Activated CD8-positive, alpha-beta memory T cell treated with anti-CD3 and anti-CD28 coated beads for 48 hours (primary cell): ENCODE measurements around the gene USP20.
"Not testable (repeated sequence)": the region's sequence is repeated elsewhere in the genome, so short reads cannot be mapped to it uniquely, and the experiment has no call there.

Experiments
- DNase-seq, 3 experiments: peaks; one replicate each; pipeline ENCODE4 v3.0.0-alpha.2; 2020; ENCODE audit warnings: low read depth in 2 of 3, low spot score in 2 of 3

USP20 gene

GRCh38 chr9:129835128-129835859, at the start of gene USP20, which contains the start of gene C9orf78:
TSS of gene USP20 (plus strand) at chr9:129835458. CDS start at chr9:129852556, 17,098 bp downstream.
TSS of gene C9orf78 (minus strand) at chr9:129835275. CDS start at chr9:129835221, 54 bp downstream.
- DNase-seq = peak; percentile 87 to 94 (median 87)

DNA sequence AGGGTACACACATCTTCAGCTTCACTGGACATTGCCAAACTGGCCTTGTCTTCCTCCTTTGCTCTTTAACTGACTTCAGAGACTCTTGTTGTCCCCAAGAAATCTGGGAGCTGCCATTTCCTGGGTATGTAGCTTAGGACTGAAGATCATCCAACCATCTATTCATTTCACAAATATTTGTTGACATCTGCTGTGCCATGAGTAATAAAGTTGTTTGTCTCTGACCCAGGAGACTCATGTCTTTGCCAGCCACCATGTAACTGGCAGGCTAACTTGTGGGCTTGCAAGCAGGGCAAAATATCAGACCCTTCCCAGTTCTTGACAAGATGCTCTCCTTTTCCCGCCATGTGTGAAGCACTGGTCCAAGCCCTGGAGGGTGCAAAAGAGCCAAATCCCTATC, 49.4 kb upstream of the USP20 start:
- DNase-seq = no peak

DNA sequence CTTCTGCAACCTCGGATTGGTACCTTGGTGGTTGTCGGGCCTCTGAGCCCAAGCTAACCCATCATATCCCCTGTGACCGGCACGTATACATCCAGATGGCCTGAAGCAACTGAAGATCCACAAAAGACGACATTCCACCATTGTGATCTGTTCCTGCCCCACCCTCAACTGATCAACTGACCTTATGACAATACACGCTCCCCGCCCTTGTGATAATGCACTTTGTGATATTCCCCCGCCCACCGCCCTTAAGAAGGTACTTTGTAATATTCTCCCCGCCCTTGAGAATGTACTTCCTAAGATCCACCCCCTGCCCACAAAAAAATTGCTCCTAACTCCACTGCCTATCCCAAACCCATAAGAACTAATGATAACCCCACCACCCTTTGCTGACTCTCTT, 48.8 kb upstream of the USP20 start:
- no peak for DNase-seq

DNA sequence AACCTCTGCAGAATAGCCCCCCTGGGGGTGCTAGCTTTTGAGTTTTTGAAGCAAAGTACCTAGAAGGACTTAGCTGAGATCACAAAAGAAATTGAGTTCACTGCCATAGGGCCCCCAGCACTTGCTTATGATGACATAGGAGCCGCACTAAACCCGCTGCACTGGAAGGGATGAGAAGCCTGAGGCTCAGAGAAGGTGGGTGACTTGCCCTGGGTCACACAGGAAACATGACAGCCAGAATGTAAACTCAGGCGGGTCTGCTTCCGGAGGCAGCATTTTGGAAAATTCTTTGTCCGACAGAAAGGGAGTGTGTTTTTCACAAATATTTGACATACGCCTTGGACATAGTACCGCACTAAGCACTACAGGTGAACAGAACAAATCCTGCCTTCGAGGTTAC, 40.7 kb upstream of the USP20 start:
- DNase-seq = no peak

- not testable (repeated sequence) for DNase-seq
Measured at GRCh38 chr9:129796029-129796428, 39.2 kb upstream of the USP20 start.

DNA sequence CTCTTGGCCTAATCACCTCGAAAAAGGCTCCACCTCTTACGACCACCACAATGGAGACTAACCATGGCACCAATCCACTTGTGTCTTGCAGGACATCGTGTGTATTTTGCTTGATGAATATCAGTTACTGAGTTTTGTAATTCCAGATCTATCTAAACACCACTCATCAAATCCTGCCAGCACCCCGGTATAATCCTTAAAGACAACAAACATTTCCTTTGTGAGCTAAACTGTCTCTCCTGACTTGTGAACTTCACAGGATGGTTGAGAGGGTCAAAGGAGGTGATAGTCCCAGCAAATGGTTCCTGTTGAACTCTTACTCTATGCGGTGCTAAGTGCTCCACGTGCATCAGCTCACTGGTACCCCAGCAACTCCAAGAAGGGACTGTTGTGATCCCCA, 36.3 kb upstream of the USP20 start:
- no peak for DNase-seq

DNA sequence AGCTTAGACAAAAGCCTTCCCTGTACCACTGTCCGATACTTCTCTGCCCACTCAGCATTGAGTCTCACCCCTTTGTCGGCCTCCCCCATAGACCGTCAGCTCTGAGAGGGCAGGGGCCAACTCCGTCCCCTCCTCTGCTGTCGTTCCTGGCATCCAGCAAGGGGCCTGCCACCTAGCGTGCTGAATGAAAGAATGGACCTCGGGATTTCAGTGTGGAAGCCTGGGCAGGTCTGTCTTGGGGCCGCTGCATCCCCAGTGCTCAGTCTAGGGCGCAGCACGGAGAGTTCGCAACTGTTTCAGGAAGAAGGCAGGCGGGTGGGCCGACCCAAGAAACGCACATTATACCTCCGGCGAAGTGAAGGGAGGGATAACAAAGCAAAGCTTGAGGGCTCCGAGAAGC, 33.8 kb upstream of the USP20 start:
- no peak for DNase-seq

- DNase-seq = peak; percentile 87 to 94 (median 89)
Measured at GRCh38 chr9:129802833-129803675, 32.2 kb upstream of the USP20 start, which contains the start of gene TOR1B. TSS of gene TOR1B (plus strand) at chr9:129803184. CDS start at chr9:129803213, 29 bp downstream.

GRCh38 chr9:129803676-129804060, 31.6 kb upstream of the USP20 start:
- no peak for DNase-seq

DNA sequence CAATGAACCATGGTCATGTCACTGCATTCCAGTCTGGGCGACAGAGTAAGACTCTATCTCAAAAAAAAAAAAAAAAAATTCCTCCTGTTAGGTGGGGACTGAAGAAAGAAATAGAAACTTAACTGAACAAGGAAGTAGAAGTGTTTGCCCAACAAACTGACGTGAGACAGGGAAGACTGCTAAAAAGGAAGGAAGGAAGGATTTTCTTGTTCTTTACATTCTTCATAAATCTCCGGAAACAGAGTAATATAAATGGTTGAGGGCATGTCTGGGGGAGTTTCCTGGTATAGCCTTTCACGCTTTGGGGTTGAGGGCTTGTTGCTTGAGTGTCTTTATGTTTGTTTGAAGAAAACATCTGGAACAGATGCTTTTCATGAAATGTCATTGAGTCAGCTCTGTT, 29.2 kb upstream of the USP20 start:
- no peak for DNase-seq

- no peak for DNase-seq
Measured at GRCh38 chr9:129809346-129809745, 25.9 kb upstream of the USP20 start.

DNA sequence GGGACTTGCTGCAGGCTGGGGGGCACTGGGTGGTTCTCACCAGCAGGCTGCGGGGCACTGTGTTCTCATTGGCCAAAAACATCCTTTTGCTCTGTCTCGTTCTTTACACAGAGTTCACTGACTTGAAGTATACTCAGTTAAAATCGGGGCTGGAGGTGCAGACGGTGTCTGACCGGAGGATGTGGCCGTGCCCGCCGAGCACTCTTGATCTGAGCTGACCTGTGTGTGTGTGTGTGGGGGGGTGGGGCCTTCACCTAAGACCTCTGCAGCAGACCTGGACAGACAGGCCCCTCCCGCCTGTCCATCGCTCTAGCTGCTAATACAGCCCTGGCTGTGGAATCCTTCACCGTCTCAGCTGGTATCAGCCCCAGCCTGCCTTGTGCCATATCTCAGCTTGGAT, 25.1 kb upstream of the USP20 start:
- DNase-seq = no peak

- DNase-seq = no peak
Measured at GRCh38 chr9:129810788-129811187, 24.5 kb upstream of the USP20 start.

GRCh38 chr9:129811967-129812363, 23.3 kb upstream of the USP20 start:
- no peak for DNase-seq

DNA sequence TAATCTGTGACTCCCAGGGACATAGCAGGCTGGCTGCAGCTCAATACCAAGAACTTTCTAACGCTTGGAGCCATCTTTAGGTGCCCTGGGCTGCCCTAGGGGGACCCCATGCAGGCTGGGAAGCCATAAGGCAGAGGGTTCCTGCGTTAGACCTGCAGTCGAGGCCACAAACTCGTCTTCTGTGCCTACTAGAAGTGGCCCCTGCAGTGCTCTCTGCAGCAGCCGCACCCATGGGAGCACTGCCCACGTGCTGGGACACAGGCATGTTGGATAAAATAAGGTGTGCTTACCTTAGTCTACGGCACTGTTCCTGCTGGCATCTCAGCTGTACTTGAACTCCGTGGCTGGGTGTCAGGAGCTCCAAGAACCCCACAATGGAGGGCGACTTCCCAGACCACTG, 22.9 kb upstream of the USP20 start:
- no peak for DNase-seq

GRCh38 chr9:129813661-129814060, 21.6 kb upstream of the USP20 start:
- DNase-seq = no peak

GRCh38 chr9:129814432-129815223, 20.6 kb upstream of the USP20 start:
- DNase-seq = no peak

DNA sequence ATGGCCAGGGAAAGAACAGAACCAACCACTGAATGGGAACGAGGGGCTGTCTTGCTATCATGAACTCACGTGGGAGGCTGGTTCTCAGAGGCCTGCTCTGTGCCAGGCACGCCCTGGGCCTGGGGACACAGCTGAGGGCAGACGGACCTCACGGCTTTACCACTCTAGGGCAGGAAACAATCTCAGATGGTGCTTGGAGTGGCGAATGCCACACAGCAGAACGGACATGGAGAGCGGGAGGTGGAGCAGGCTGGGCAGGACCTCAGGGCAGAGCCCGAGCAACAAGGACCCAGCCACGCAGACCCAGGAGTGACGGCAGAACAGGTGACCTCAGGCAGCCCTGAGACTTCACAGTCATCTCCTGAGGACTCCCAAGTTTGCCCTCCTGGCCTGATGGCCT, 20.0 kb upstream of the USP20 start:
- no peak for DNase-seq

DNA sequence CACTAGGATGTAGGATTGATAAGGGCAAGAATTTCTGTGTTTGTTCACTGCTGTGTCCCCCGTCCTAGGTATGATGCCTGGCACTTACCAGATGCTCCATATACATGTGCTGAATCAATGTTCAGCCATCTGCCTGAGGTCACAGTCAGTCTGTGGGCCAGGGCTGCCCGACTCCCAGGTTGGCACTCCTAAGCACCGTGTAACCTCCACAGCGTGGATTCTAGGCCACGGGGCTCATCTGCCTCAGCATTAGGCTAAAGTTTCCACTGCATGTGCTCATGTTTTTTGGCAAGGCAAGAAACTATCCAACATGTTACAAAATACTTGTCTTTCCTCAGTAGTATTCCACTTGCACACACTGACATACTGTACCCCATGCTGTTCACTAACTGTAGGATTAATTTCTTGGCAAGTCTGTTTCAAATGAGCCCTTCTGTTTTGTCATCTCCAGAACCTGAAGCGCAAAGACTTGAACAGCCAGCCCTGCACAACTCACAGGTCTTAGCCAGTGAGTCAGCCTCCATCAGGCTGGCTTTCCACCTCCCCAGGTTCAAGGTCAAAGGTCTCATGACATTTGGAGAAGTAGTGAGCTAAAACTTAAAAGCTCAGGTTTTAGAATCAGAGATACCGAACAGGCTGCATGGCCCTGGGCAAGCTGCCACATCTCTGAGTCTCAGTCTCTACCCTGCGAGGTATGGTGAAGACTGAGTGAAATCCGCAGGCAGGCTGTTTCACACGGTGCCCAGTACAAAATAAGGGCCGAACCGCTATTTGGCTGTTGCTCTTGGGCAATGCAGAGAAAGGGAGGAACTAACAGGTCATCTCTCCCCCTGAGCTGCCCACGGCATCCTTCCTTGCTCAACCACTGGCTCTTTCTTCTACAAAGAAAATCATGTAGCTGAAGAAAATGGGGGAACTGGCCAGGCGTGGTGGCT, 18.5 kb upstream of the USP20 start:
- DNase-seq = no peak

DNA sequence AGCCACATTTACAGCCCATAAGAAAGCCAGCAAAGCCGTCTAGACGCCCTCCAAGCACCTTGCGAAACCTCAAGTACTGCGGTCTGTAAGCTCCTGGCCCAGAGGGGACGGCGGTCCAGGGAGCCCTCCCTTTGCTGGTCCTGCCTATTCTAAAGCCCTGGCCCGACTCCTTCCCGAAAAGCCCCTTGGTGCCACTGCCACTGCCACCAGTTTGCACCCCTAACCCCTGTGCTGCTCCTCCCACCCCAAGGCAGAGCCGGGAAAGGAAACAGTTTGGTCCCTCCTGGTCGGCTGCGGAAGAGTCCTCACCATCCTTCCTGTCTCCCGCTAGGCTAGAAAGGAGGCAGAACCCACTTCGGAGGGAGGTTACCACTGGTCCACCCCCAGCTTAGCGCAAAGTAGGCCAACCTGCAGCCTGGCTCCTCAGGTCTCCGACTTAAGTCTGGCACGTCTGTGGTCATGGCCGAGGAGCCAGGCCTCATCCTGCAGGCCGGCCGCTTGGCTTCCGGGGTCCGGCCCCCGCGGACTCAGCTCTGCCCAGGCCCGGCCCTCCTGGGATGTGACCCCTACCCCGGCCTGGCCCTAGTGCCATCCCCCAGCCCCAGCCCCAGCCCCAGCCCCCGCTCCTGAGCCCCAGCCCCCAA, 12.2 kb upstream of the USP20 start:
- DNase-seq = no peak
